Bronchial epithelial cell (primary cell): Measurements from ENCODE around the gene ST14. TPM values are rescaled to one million over a fixed set of nuclear protein-coding genes. Genes with fewer than 3 reads are reported as not detected.
"Not testable (repeated sequence)": the region's sequence is repeated elsewhere in the genome, so short reads cannot be mapped to it uniquely, and the experiment has no call there.

ENCODE experiments used
- DNase-seq: peaks from one replicate; pipeline ENCODE4 v3.0.0-alpha.2; 2010; ENCODE audit warnings: low read depth
- FAIRE-seq: peaks from 2 replicates; lab custom pipeline; 2011; peaks lifted over from hg19 to GRCh38; lab: Jason Lieb, UNC
- H3K27me3 ChIP-seq: 2 replicates; pipeline ENCODE4 v1.5.1; 2011; ENCODE audit warnings: low read length; ENCODE audit not compliant: control insufficient read depth, insufficient read depth
- H3K36me3 ChIP-seq: 2 replicates; pipeline ENCODE4 v1.5.1; 2011; ENCODE audit warnings: low read length; ENCODE audit not compliant: control insufficient read depth, insufficient read depth
- H3K4me3 ChIP-seq: 2 replicates; pipeline ENCODE4 v1.5.1; 2011; ENCODE audit warnings: mild to moderate bottlenecking, low read depth, low read length, control low read depth
- total RNA-seq: library from RNA; depleted of rRNA; stranded (reverse); fragments of >200 nt; gene quantifications from 2 replicates; pipeline ENCODE4 v1.2.1, GENCODE V29; 2014
- TF ChIP-seq, protein P1 (sequence below): IDR thresholded peaks from 2 replicates; pipeline ENCODE4 v1.5.1; 2011; ENCODE audit warnings: mild to moderate bottlenecking, moderate library complexity, low read length, control low read depth, inconsistent platforms; ENCODE audit not compliant: insufficient read depth, severe bottlenecking

Gene ST14
- total RNA-seq, 1 donor from 2014 or later, result 79.2 TPM

DNA sequence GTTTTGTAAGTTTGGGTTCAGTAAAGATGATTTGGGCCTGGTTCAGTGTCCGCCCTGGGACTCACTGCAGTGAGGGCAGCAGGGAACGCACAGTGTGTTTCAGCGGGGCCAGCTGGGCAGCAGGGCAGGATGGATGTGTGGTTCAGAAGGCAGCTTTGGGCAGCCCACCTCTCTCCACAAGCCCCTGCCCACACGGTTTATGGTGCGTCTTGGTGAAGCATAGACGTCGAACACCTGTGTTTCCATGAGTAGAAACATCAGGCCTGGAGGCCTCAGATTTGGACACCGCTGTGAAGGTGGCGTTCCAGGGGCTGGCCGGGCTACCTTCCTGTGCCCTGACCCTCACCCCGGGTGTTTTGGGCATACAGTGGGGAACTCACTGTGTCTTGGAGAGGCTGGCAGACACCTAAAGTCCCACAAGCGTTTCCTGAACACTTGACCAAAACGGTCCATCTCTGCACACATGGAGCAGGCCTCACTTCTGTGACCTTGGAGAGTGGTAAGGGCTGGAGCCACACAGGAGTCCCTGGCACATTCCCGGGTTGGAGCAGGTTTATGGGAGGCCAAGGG is 59.0 kb downstream of the ST14 start:
- TF ChIP-seq, protein P1, sequence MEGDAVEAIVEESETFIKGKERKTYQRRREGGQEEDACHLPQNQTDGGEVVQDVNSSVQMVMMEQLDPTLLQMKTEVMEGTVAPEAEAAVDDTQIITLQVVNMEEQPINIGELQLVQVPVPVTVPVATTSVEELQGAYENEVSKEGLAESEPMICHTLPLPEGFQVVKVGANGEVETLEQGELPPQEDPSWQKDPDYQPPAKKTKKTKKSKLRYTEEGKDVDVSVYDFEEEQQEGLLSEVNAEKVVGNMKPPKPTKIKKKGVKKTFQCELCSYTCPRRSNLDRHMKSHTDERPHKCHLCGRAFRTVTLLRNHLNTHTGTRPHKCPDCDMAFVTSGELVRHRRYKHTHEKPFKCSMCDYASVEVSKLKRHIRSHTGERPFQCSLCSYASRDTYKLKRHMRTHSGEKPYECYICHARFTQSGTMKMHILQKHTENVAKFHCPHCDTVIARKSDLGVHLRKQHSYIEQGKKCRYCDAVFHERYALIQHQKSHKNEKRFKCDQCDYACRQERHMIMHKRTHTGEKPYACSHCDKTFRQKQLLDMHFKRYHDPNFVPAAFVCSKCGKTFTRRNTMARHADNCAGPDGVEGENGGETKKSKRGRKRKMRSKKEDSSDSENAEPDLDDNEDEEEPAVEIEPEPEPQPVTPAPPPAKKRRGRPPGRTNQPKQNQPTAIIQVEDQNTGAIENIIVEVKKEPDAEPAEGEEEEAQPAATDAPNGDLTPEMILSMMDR, result no peak
- Histone ChIP-seq H3K4me3 (no peak overlapping the region), H3K36me3 (no peaks in the 10 kb centered on the region), H3K27me3 (no peaks in the 10 kb centered on the region)
- DNase-seq (no peak), FAIRE-seq (no peak)

DNA sequence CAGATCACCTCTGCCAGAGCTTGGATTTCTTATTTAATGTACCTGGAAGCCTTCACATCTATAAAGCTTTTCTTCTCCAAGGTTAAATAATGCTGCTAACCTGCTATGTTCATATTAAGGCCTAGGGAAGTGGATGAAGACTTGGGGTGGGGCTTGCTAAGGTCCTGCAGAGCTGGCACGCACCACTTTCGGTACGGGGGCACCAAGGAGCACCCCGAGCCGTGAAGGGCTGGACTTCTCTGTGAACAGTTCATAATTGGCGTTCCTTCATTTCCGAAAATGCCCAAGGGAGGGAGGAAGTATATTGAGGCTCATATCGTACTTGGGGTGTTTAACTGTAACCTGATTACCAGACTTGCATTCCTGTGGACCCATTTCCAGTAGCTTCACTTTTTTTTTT is 59.6 kb downstream of the ST14 start:
- DNase-seq, result no peak
- Histone ChIP-seq H3K27me3 (no peaks in the 10 kb centered on the region), H3K4me3 (no peak overlapping the region), H3K36me3 (no peaks in the 10 kb centered on the region)
- no peak for FAIRE-seq
- TF ChIP-seq, protein P1, result no peak

DNA sequence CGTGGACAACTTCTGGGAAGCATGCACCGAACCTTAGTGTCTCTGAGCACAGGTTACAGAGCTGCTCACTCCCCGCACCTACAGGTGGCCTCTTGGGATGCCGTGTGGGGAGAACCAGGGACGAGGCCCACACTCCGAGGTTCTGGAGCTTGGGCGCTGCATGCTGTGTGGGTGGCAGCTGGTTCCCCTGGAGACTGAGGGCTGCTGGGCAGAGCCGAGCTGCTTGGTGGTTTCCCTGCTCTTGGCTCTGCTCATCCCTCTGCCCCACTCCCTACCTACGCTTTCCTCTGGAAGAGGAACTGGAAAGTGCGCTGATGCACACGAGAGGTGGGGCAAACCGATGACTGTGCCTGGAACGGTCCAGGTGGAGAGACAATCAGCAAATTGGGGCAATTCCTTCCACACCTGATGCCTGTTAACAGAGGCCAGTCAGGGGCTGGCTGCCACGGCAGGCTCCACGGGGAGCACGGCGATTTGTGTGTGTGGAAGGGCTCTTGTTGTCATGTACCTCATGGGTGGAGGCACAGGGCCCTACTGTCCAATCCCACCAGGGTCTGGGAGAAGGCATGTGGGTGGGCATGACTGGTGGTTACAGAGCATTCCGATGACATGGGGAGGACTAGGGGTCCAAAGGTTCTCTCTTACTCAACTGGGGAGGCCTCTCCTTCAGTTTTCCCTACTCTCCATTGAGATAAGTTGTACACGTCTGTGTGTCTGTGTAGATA is 60.9 kb downstream of the ST14 start:
- TF ChIP-seq, protein P1, result no peak
- Histone ChIP-seq H3K27me3 (no peaks in the 10 kb centered on the region), H3K36me3 (no peaks in the 10 kb centered on the region), H3K4me3 (no peak overlapping the region)
- FAIRE-seq (peak; percentile 58), DNase-seq (no peak)

DNA sequence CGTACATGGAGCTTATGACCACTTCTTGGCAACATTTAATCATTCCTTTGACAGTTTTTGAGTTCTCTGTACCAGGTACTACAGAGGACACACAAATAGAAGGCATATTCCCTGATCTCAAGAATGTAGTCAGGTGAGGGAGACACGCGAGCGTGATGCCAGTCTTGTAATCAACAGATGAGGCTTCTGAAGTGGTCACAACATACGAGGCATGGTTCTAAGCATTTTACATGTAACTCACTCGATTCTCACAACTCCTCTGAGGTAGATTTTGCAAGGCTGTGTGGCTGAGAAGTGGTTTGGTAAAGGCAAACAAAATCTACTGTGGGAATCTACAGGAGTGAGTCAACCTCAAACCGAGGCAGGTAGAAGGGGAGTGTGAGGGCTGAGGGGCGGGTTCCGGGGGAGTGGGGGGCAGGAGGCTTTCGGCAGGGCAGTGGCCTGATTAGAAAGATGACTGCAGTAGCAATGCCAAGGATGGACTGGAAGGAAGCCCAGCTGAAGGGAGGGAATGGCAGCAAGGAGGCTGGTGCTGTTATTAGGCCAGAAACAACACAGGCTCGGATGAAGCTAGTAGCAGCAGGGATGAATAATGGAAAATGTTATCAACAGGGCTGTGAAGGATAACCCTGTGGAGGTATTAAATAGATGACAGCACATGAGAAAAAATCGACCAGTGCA is 63.8 kb downstream of the ST14 start:
- FAIRE-seq, result no peak
- peak; percentile 7 for DNase-seq
- no peaks in the 10 kb centered on the region for H3K27me3 ChIP-seq
- H3K36me3 ChIP-seq, result no peaks in the 10 kb centered on the region
- no peak overlapping the region for H3K4me3 ChIP-seq
- TF ChIP-seq, protein P1, result no peak

DNA sequence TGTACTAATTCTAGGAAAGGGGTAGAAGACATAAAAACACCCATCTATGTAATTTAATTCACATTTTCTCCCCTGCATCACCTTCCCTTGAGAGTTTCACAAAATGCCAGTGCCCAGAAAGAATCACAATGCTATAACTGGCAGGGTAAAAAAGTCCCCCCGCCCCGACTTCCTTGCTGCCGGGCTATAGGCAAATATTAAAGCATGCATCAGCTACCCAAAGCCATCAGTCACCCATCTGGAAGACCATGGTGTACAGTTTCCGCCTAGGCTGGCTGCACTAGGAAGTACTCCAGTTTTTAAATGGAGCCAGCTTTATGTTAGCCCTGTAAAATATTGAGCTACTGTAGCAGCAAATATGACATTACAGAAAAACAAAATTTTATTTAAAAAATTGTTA is 67.8 kb downstream of the ST14 start:
- no peak for DNase-seq
- Histone ChIP-seq H3K4me3 (no peak overlapping the region), H3K36me3 (no peaks in the 10 kb centered on the region), H3K27me3 (no peaks in the 10 kb centered on the region)
- TF ChIP-seq, protein P1, result no peak
- FAIRE-seq, result no peak

DNA sequence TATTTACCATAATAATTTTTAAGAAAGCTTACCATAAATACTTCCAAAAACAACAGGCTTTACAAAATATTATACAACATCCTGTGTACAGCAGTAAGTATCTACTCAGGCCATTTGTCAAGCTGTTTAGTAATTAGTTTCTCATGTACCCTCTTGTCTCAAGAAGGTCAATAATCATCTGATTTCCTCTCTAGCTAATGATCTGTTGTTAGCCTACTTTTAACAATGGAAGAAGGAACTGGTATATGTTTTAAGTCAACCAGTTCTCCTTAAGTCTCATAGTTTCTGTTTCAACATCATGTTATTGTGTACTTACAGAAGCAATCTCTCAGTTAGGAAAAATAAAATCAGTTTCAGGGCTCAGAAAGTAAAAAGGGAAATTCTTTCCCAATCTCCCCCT is 73.9 kb downstream of the ST14 start:
- not testable (repeated sequence) for H3K36me3 ChIP-seq, H3K27me3 ChIP-seq, DNase-seq, FAIRE-seq, H3K4me3 ChIP-seq

DNA sequence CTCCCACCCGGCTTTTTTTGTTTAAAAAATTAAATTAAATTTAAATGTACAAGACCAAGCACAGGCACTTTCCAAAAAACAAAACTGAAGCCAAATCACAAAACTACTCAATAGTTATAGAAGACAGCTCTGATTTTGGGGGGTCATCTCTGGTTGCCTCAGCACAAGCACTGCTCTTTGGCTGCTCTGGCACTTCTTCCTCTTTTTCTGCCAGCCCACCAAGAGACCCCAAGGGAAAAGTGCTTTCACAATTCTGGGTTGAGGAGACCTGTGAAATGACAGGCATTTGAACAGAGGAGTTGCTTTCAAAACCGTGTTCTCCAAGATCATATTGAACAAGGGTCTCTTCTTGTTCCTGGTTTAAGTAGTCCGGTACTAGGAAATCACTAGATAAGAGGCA is 74.3 kb downstream of the ST14 start:
- not testable (repeated sequence) for H3K4me3 ChIP-seq, H3K27me3 ChIP-seq, H3K36me3 ChIP-seq, DNase-seq, FAIRE-seq
